CD14-positive monocyte (primary cell): ENCODE measurements around the gene SDE2. TPM values are rescaled to one million over a fixed set of nuclear protein-coding genes. Genes with fewer than 3 reads are reported as not detected.

ENCODE experiments used
- DNase-seq, 3 donors: peaks; one replicate each; pipeline ENCODE4 v3.0.0-alpha.2; 2011 to 2022
- H2AFZ ChIP-seq: 2 replicates; pipeline ENCODE4 v1.6.0; 2012; ENCODE audit warnings: mild to moderate bottlenecking, low read depth, low read length, inconsistent platforms; ENCODE audit not compliant: insufficient read depth, poor library complexity, severe bottlenecking
- H3K27ac ChIP-seq, 2 donors: 1 replicate in 1 of 2; 2 replicates in 1 of 2; pipeline ENCODE4 v1.5.1; 2012 to 2013; ENCODE audit warnings: low read length in 2 of 2, control low read depth in 1 of 2, inconsistent platforms in 1 of 2, low read depth in 1 of 2, mild to moderate bottlenecking in 1 of 2
- H3K27me3 ChIP-seq, 2 donors: one replicate each; pipeline versions ENCODE4 v1.6.0 to v1.6.1; 2011 to 2013; ENCODE audit warnings: low read length in 2 of 2; ENCODE audit not compliant: control insufficient read depth in 2 of 2, insufficient read depth in 2 of 2
- H3K36me3 ChIP-seq, 2 donors: replicated peaks in 1 of 2; 1 replicate in 1 of 2; 2 replicates in 1 of 2; pipeline versions ENCODE4 v1.5.1 to v1.6.1; 2012 to 2013; ENCODE audit warnings: low read length in 2 of 2, control low read depth in 1 of 2, inconsistent platforms in 1 of 2, mild to moderate bottlenecking in 1 of 2; ENCODE audit not compliant: insufficient read depth in 2 of 2, control insufficient read depth in 1 of 2
- H3K4me1 ChIP-seq, 2 donors: 1 replicate in 1 of 2; 2 replicates in 1 of 2; pipeline versions ENCODE4 v1.5.1 to v1.6.1; 2012 to 2013; ENCODE audit warnings: low read length in 2 of 2, control low read depth in 1 of 2, inconsistent platforms in 1 of 2, mild to moderate bottlenecking in 1 of 2, moderate library complexity in 1 of 2; ENCODE audit not compliant: insufficient read depth in 2 of 2, control insufficient read depth in 1 of 2
- H3K4me2 ChIP-seq: replicated peaks from 2 replicates; pipeline ENCODE3; 2012; ENCODE audit warnings: low read length, moderate library complexity, mild to moderate bottlenecking; ENCODE audit not compliant: poor library complexity, severe bottlenecking; ENCODE audit errors: extremely low read depth
- H3K4me3 ChIP-seq, 3 experiments: fragments of 200-600 bp in 1 of 3; sonication (generic) in 1 of 3; replicated peaks in 1 of 3; 1 replicate in 2 of 3; 2 replicates in 1 of 3; pipeline ENCODE4 v1.5.1; 2011 to 2013; ENCODE audit warnings: low read length in 3 of 3, mild to moderate bottlenecking in 3 of 3, control low read depth in 2 of 3, low read depth in 2 of 3, inconsistent platforms in 1 of 3, moderate library complexity in 1 of 3
- H3K79me2 ChIP-seq: 2 replicates; pipeline ENCODE4 v1.6.0; 2012; ENCODE audit warnings: mild to moderate bottlenecking, control low read depth, inconsistent platforms, low read length, moderate library complexity; ENCODE audit not compliant: insufficient read depth
- H3K9ac ChIP-seq: 2 replicates; pipeline ENCODE4 v1.6.0; 2017; ENCODE audit warnings: low read length, mild to moderate bottlenecking; ENCODE audit not compliant: insufficient read depth, poor library complexity, severe bottlenecking
- H3K9me3 ChIP-seq, 2 donors: replicated peaks in 1 of 2; 1 replicate in 1 of 2; 2 replicates in 1 of 2; pipeline versions ENCODE4 v1.5.1 to v1.6.1; 2012 to 2013; ENCODE audit warnings: low read length in 2 of 2, control low read depth in 1 of 2; ENCODE audit not compliant: control insufficient read depth in 1 of 2, insufficient read depth in 1 of 2
- H4K20me1 ChIP-seq: 2 replicates; pipeline ENCODE4 v1.6.0; 2012; ENCODE audit warnings: mild to moderate bottlenecking, low read length, control low read depth, moderate library complexity; ENCODE audit not compliant: insufficient read depth
- H3K27ac Mint-ChIP-seq, 7 donors: one replicate each; pipeline ENCODE4 v1.8.0; 2020; ENCODE audit warnings: mild to moderate bottlenecking in 7 of 7, mixed read lengths in 7 of 7, moderate library complexity in 6 of 7, inconsistent platforms in 2 of 7
- H3K27me3 Mint-ChIP-seq, 3 donors: one replicate each; pipeline ENCODE4 v1.8.0; 2021 to 2022; ENCODE audit warnings: low read depth in 3 of 3, mild to moderate bottlenecking in 3 of 3, mixed read lengths in 3 of 3, moderate library complexity in 3 of 3, inconsistent platforms in 1 of 3
- H3K36me3 Mint-ChIP-seq, 2 donors: one replicate each; pipeline ENCODE4 v1.8.0; 2020; ENCODE audit warnings: mixed read lengths in 2 of 2, inconsistent platforms in 1 of 2, mild to moderate bottlenecking in 1 of 2
- H3K4me1 Mint-ChIP-seq: one replicate; pipeline ENCODE4 v1.8.0; 2020; ENCODE audit warnings: mild to moderate bottlenecking, mixed read lengths
- H3K4me3 Mint-ChIP-seq, 2 donors: one replicate each; pipeline ENCODE4 v1.8.0; 2020; ENCODE audit warnings: mild to moderate bottlenecking in 2 of 2, mixed read lengths in 2 of 2, moderate library complexity in 1 of 2
- H3K9me3 Mint-ChIP-seq, 7 donors: one replicate each; pipeline ENCODE4 v1.8.0; 2020 to 2022; ENCODE audit warnings: mixed read lengths in 7 of 7, mild to moderate bottlenecking in 6 of 7, moderate library complexity in 6 of 7, inconsistent platforms in 2 of 7
- CTCF ChIP-seq: fragments of 200-600 bp; IDR thresholded peaks from one replicate; pipeline ENCODE4 v1.8.0; 2022; ENCODE audit warnings: antibody characterized with exemption, mild to moderate bottlenecking
- WGBS: methylation state at CpG from one replicate; pipeline ENCODE4 v1.1.5; 2013; ENCODE audit warnings: missing lambda C conversion rate; ENCODE audit not compliant: insufficient coverage; 5-methylcytosine and 5-hydroxymethylcytosine counted together
- intact Hi-C, 2 donors: fragments of 100-400 bp; cut with micrococcal nuclease; formaldehyde crosslinking; loops; one replicate each; pipeline versions ENCODE4 v1.15.0 to v1.15.1; 2023
- polyA minus RNA-seq: library from RNA; depleted of rRNA, polyadenylated mRNA; stranded (reverse); fragments of >200 nt; gene quantifications from 2 replicates; pipeline ENCODE4 v1.2.3, GENCODE V29; 2012
- polyA plus RNA-seq, 3 donors: library from polyadenylated mRNA; depleted of rRNA in 1 of 3; unstranded in 2 of 3; stranded (reverse) in 1 of 3; fragments of 300-500 nt in 2 of 3; fragments of >200 nt in 1 of 3; fragmentation: Illumina TruSeq in 2 of 3; gene quantifications; 1 replicate in 2 of 3; 2 replicates in 1 of 3; pipeline ENCODE4 v1.2.3, GENCODE V29; 2012 to 2021
- total RNA-seq, 12 experiments: library from RNA in 1 of 12; stranded (reverse) in 1 of 12; fragments of 120-200 nt in 1 of 12; gene quantifications; one replicate each; pipeline ENCODE4 v1.2.4 and lab custom pipeline; 2013 to 2026; ENCODE audit warnings: mixed read lengths in 6 of 12, inconsistent platforms in 1 of 12

Gene SDE2
- total RNA-seq (2013) = 18.1 TPM
- polyA plus RNA-seq (10 to 100 TPM in 1 of 3 donors, 1 to 10 TPM in 2; 6.8 to 18.0 (median 8.4) TPM), polyA minus RNA-seq (13.7 and 19.6 TPM in 2 replicates), total RNA-seq (lab: John Stamatoyannopoulos, UW) (34.3 to 208 (median 120) reads per million in 11 experiments)

GRCh38 chr1:225999227-225999911, at the start of gene SDE2:
Gene SDE2, minus strand, starts transcription at chr1:225999343. Its CDS starts 31 bp downstream, at chr1:225999312.
- Mint-ChIP-seq H3K36me3 (peaks cover 12 to 15% of the 10 kb centered on the region in 2 donors), H3K27ac (peak within 1 kb of the TSS; percentile 99 to 100 (median 100)), H3K4me3 (peak within 1 kb of the TSS; percentile 100), H3K27me3 (peaks cover 0 to 5% (median 2%) of the 10 kb centered on the region in 3 donors), H3K4me1 (peaks cover 69% of the 10 kb centered on the region), H3K9me3 (peaks cover 0 to 2% (median 0%) of the 10 kb centered on the region in 7 donors)
- no peaks in the 10 kb centered on the region for H3K27me3 ChIP-seq
- peak within 1 kb of the TSS; percentile 67 for H2AFZ ChIP-seq
- H3K36me3 ChIP-seq = peaks cover 7 to 17% of the 10 kb centered on the region in 2 donors
- intact Hi-C loops = loop anchor here (1.0 to 5.0 kb wide), 3 partner anchors 62 to 123 kb away; no protein-coding TSS in a partner anchor
- 0% methylated on average over 41 of the region's 53 CpGs for WGBS
- peak; percentile 99 to 100 (median 99) for DNase-seq
- H3K4me1 ChIP-seq = peaks cover 48 to 62% of the 10 kb centered on the region in 2 donors
- H3K4me3 ChIP-seq = peak within 1 kb of the TSS; percentile 69 to 95 (median 87)
- peaks cover 63% of the 10 kb centered on the region for H3K79me2 ChIP-seq
- peaks cover 14% of the 10 kb centered on the region for H4K20me1 ChIP-seq
- TF ChIP-seq CTCF = no peak
- H3K4me2 ChIP-seq = peak within 1 kb of the TSS; percentile 77
- H3K9ac ChIP-seq = peak within 1 kb of the TSS; percentile 92
- peak within 1 kb of the TSS; percentile 97 to 98 for H3K27ac ChIP-seq
- no peaks in the 10 kb centered on the region for H3K9me3 ChIP-seq

- Histone ChIP-seq H3K4me1 (peaks cover 34 to 57% of the 10 kb centered on the region in 2 donors), H3K27ac (no peak overlapping the region), H3K36me3 (no peaks in the 10 kb centered on the region), H4K20me1 (no peaks in the 10 kb centered on the region), H3K4me2 (no peak overlapping the region), H3K9ac (no peak overlapping the region), H3K27me3 (no peaks in the 10 kb centered on the region), H2AFZ (no peak overlapping the region), H3K9me3 (peaks cover 0 to 9% of the 10 kb centered on the region in 2 donors), H3K79me2 (no peaks in the 10 kb centered on the region), H3K4me3 (no peak overlapping the region)
- intact Hi-C loops = no loop called here
- Mint-ChIP-seq H3K27ac (no peak overlapping the region), H3K27me3 (peaks cover 0 to 2% (median 0%) of the 10 kb centered on the region in 3 donors), H3K4me1 (peaks cover 39% of the 10 kb centered on the region), H3K36me3 (peaks cover 13 to 15% of the 10 kb centered on the region in 2 donors), H3K9me3 (peaks cover 5 to 11% (median 7%) of the 10 kb centered on the region in 7 donors), H3K4me3 (no peak overlapping the region)
- no peak for DNase-seq
- WGBS = no CpG with 5 or more reads among the region's 1 CpG
- no peak for TF ChIP-seq CTCF
These were observed 49.7 kb upstream of the SDE2 start for GRCh38 chr1:226048886-226049285.
